ENCODE results near the gene PCLO. TPM values are rescaled to one million over a fixed set of nuclear protein-coding genes. Genes with fewer than 3 reads are reported as not detected.
A peak's percentile ranks its signal among the peaks of the same experiment; 100 is the strongest.
"Not testable (repeated sequence)": the region's sequence is repeated elsewhere in the genome, so short reads cannot be mapped to it uniquely, and the experiment has no call there.

The PCLO gene
- total RNA-seq, 1 donor from 2014 or later = 6.7 TPM

- H3K27me3 Mint-ChIP-seq = no peaks in the 10 kb centered on the region
- no peak for TF ChIP-seq CTCF (conservative IDR thresholded peaks at IDR 0.05)
- H3K4me1 Mint-ChIP-seq (ENCODE audit: unreplicated experiment) = no peaks in the 10 kb centered on the region
- no peaks in the 10 kb centered on the region for H3K36me3 Mint-ChIP-seq
- H3K9me3 Mint-ChIP-seq = no peaks in the 10 kb centered on the region
- no peak overlapping the region for H3K4me3 Mint-ChIP-seq
- H3K27ac Mint-ChIP-seq = no peak overlapping the region
- no peak for DNase-seq (ENCODE audit: extremely low spot score, unreplicated experiment)
Measured at GRCh38 chr7:83105063-83105462, 57.6 kb downstream of the PCLO start.

GRCh38 chr7:83101530-83101929 lies 61.2 kb downstream of the PCLO start:
- Mint-ChIP-seq H3K4me3 (no peak overlapping the region), H3K36me3 (no peaks in the 10 kb centered on the region), H3K9me3 (no peaks in the 10 kb centered on the region), H3K27ac (no peak overlapping the region), H3K4me1 (ENCODE audit: unreplicated experiment) (no peaks in the 10 kb centered on the region), H3K27me3 (no peaks in the 10 kb centered on the region)
- no peak for TF ChIP-seq CTCF (conservative IDR thresholded peaks at IDR 0.05)
- no peak for DNase-seq (ENCODE audit: extremely low spot score, unreplicated experiment)

GRCh38 chr7:83096065-83096580 lies 66.6 kb downstream of the PCLO start:
- Mint-ChIP-seq H3K9me3 (no peaks in the 10 kb centered on the region), H3K27ac (no peak overlapping the region), H3K4me1 (ENCODE audit: unreplicated experiment) (no peaks in the 10 kb centered on the region), H3K36me3 (no peaks in the 10 kb centered on the region), H3K4me3 (no peak overlapping the region), H3K27me3 (no peaks in the 10 kb centered on the region)
- no peak for DNase-seq (ENCODE audit: extremely low spot score, unreplicated experiment)
- TF ChIP-seq CTCF (conservative IDR thresholded peaks at IDR 0.05) = no peak

- peaks cover 5% of the 10 kb centered on the region for H3K9me3 Mint-ChIP-seq
- H3K27ac Mint-ChIP-seq = no peak overlapping the region
- no peaks in the 10 kb centered on the region for H3K36me3 Mint-ChIP-seq
- no peak for DNase-seq (ENCODE audit: extremely low spot score, unreplicated experiment)
- TF ChIP-seq CTCF (conservative IDR thresholded peaks at IDR 0.05) = no peak
- H3K4me1 Mint-ChIP-seq (ENCODE audit: unreplicated experiment) = peaks cover 4% of the 10 kb centered on the region
- H3K27me3 Mint-ChIP-seq = no peaks in the 10 kb centered on the region
- no peak overlapping the region for H3K4me3 Mint-ChIP-seq
Measured at GRCh38 chr7:83085299-83085698, 77.4 kb downstream of the PCLO start.

GRCh38 chr7:83079879-83080278 lies 82.8 kb downstream of the PCLO start:
- not testable (repeated sequence) for H3K4me3 Mint-ChIP-seq; DNase-seq (ENCODE audit: extremely low spot score, unreplicated experiment); H3K4me1 Mint-ChIP-seq (ENCODE audit: unreplicated experiment); H3K27ac Mint-ChIP-seq; H3K36me3 Mint-ChIP-seq; H3K9me3 Mint-ChIP-seq; H3K27me3 Mint-ChIP-seq

- Mint-ChIP-seq H3K4me3 (no peak overlapping the region), H3K36me3 (no peaks in the 10 kb centered on the region), H3K27ac (peak overlapping the region; percentile 77), H3K4me1 (ENCODE audit: unreplicated experiment) (no peaks in the 10 kb centered on the region), H3K9me3 (no peaks in the 10 kb centered on the region), H3K27me3 (no peaks in the 10 kb centered on the region)
- TF ChIP-seq CTCF (conservative IDR thresholded peaks at IDR 0.05) = no peak
- DNase-seq (ENCODE audit: extremely low spot score, unreplicated experiment) = no peak
Measured at GRCh38 chr7:83077328-83077727, 85.4 kb downstream of the PCLO start.

Measured in type B pancreatic cell (in vitro differentiated cells).